RWPE1 (cell line): ENCODE measurements around the gene DIP2B.
A peak's percentile ranks its signal among the peaks of the same experiment; 100 is the strongest.

ENCODE experiments used
- CTCF ChIA-PET: fragments of 350-600 bp; sonication (Branson Sonifier 250); formaldehyde crosslinking; extraction: SDS; loops from one replicate; lab custom pipeline; 2021; lab: Yijun Ruan, JAX
- POLR2A ChIA-PET: fragments of 400-600 bp; formaldehyde crosslinking; extraction: SDS; loops from one replicate; lab custom pipeline; 2020; ENCODE audit warnings: antibody characterized with exemption; ENCODE audit not compliant: low non-redundant PET; lab: Yijun Ruan, JAX
- DNase-seq: peaks from one replicate; pipeline ENCODE4 v3.0.0; 2012; ENCODE audit warnings: low spot score
- H3K27ac ChIP-seq: fragments of 450-650 bp; 2 replicates; pipeline ENCODE4 v1.5.1; 2017
- CTCF ChIP-seq: fragments of 450-650 bp; conservative IDR thresholded peaks from 2 replicates; pipeline ENCODE4 v1.5.1; 2017; ENCODE audit warnings: low read depth, mild to moderate bottlenecking

Gene DIP2B

GRCh38 chr12:50528800-50529199 is 24.0 kb downstream of the DIP2B start:
- H3K27ac ChIP-seq, result no peak overlapping the region
- ChIA-PET CTCF (interaction anchor here (0.7 kb wide), 1 partner anchor 473 kb away, joined by 3 read pairs; no protein-coding TSS in a partner anchor), POLR2A (no interaction called here)
- DNase-seq, result no peak
- no peak for TF ChIP-seq CTCF

- no peak overlapping the region for H3K27ac ChIP-seq
- no peak for TF ChIP-seq CTCF
- POLR2A ChIA-PET, result no interaction called here
- CTCF ChIA-PET, result no interaction called here
- DNase-seq, result no peak
These were observed 24.6 kb downstream of the DIP2B start for GRCh38 chr12:50529345-50529744.

GRCh38 chr12:50530532-50530931 is 25.7 kb downstream of the DIP2B start:
- H3K27ac ChIP-seq, result no peak overlapping the region
- TF ChIP-seq CTCF, result no peak
- POLR2A ChIA-PET, result no interaction called here

GRCh38 chr12:50533203-50533584 is 28.4 kb downstream of the DIP2B start:
- ChIA-PET POLR2A (no interaction called here), CTCF (no interaction called here)
- no peak for DNase-seq
- peak overlapping the region; percentile 77 for H3K27ac ChIP-seq
- TF ChIP-seq CTCF, result no peak

More at GRCh38 chr12:50530532-50530931, 25.7 kb downstream of the DIP2B start:
- no peak for DNase-seq
- CTCF ChIA-PET, result interaction anchor here (0.6 kb wide), 1 partner anchor 1170 kb away, joined by 4 read pairs; no protein-coding TSS in a partner anchor

GRCh38 chr12:50533971-50534370 is 29.2 kb downstream of the DIP2B start:
- ChIA-PET POLR2A (no interaction called here), CTCF (no interaction called here)
- TF ChIP-seq CTCF, result no peak
- DNase-seq, result no peak
- H3K27ac ChIP-seq, result peak overlapping the region; percentile 77

- ChIA-PET CTCF (interaction anchor here (0.6 kb wide), 1 partner anchor 31 kb away, joined by 3 read pairs; no protein-coding TSS in a partner anchor), POLR2A (no interaction called here)
- peak; percentile 21 for DNase-seq
- TF ChIP-seq CTCF, result no peak
- H3K27ac ChIP-seq, result no peak overlapping the region
These were observed 32.2 kb downstream of the DIP2B start for GRCh38 chr12:50536831-50537537.
